SIG-M5 (cell line): Measurements from ENCODE around the gene FXR2.

ENCODE experiments used
- DNase-seq: peaks from one replicate; lab custom pipeline; 2025; lab: John Stamatoyannopoulos, UW

FXR2 gene

DNA sequence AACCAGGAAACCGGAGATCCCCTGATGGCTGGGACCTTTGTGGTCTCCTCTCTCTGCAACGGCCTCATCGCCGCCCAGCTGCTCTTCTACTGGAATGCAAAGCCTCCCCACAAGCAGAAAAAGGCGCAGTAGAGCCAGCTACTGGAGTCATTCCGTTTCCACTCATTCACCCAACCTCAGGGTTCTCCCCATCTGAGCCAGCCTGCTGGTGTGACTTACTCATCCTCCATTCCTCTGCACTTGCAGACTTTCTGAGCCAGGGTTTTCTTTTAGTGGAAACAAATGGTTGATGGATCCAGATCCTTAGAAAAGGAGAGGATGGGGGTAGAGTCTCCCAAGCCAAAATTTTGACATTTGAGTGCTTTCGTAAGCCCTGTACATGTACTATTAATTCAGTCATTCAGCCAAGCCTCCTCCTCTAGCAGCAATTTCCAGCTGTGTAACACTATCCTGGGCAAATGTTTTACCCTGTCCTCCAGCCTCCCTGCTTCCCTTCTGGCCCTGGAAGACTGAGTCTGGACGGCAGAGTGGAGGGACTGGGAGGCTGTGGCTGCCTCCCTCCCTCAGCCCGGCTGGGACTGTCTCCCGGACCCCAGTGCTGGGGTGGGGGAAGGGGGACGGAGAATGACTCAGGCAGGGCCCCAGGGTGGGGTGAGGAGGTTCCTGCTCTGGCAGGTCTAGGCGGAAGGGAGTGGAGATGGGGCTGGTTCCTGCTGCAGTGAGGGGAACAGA lies 27.1 kb downstream of the FXR2 start:
- peak; percentile 51 for DNase-seq

DNA sequence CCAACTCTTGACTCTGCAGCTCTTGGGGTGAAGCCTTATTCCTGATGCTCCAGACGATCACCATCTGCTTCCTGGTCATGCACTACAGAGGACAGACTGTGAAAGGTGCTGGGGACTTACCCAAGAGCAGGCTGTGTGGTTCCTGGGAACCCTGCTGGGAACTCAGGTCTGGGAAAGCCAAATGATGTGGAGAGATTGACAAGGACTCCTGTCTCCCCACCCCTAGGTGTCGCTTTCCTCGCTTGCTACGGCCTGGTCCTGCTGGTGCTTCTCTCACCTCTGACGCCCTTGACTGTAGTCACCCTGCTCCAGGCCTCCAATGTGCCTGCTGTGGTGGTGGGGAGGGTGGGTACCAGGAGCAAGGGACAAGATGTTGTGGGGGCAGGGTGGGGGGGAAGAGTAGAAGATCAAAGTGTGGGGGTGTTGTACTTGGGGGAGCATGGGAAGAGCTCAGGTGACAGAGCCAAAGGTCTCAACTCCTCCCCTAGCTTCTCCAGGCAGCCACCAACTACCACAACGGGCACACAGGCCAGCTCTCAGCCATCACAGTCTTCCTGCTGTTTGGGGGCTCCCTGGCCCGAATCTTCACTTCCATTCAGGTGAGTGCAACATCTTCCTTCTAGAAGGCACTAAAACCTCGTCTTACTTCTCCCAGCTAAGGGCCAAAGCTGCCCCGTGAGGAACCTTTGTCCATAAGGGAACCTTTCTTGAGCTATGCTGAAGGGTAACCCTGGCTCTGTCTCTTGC lies 27.9 kb downstream of the FXR2 start:
- DNase-seq = no peak

DNA sequence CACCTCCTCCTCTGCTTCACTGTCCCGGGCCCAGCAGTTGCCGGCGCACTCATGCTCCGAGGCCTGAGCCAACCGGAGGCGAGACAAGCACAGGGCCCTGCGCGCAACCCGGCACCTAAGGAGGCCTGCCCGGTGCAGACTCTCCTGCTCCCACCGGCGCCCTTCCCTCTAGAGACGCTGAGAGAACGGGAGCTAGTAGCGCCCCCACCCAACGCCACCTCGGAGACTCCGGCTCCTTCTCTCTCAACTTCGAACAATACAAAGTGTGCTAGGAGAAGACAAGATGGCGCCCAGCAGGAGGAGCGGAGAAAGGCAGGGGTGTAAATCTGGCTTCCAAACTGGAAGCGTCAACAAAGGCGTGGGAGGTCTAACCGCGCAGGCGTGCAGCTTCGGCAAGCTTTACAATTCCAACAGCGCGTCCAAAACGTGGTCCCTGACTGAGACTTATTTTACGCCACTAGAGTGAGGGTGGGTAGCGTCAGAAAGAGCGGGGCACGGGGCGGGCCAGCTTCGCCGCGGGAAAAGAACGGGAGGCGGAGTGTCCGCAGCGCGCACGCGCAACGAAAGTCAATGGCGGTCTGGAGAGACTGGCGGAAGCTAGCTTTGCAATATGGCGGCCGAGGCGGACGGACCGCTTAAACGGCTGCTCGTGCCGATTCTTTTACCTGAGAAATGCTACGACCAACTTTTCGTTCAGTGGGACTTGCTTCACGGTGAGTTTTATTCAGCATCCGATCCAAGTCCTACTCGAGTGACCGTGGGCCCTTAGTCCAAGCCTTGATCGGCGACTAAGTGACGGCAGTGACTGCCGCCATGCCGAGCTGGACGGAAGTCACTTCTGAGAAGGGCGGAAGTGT lies 31.2 kb downstream of the FXR2 start, which contains the start of gene MPDU1:
TSS of gene MPDU1 (plus strand) at position 600 of the 857 bp plus-strand sequence. CDS start at position 611, 11 bp downstream.
- peak; percentile 50 for DNase-seq

DNA sequence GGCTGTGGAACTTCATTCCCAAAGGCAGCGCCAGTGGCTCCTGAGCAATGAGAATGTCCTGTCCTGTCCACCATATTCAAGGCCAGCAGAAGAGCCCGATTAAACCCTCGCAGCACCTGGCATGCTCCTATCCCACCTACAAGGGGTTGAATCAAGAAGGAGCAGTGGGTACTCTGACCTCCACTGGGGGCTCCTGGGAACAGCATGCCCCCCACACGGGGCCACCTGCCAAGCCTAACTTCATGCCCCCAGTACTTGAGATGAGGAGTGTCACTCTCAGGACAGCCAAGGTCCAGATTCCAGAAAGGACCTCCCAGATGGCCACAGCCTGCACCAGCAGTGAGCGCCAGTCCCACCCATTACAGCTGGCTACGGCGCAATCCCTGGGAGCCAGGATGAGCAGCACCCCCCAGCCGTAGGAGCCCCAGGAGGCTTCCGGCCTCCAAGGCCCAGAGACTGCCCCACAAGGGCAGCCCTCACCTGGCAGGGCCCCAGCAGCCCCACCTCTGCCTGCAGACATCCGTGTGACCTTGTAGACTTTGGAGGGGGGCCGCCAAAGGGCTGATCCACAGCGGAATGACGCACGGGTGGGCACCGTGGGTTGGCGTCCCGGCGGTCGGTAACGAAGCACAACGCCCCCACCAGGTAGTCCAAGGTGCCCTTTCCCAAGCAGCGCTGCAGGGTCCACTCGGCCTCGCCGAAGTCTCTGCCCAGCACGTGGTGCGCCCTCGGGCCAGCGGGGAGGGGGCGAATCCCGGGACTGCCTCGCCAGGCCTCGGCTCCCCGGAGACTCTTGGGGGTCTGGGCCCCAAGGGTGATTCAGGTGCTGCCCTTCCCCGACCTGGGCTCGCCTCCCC lies 32.1 kb downstream of the FXR2 start:
- DNase-seq = no peak

DNA sequence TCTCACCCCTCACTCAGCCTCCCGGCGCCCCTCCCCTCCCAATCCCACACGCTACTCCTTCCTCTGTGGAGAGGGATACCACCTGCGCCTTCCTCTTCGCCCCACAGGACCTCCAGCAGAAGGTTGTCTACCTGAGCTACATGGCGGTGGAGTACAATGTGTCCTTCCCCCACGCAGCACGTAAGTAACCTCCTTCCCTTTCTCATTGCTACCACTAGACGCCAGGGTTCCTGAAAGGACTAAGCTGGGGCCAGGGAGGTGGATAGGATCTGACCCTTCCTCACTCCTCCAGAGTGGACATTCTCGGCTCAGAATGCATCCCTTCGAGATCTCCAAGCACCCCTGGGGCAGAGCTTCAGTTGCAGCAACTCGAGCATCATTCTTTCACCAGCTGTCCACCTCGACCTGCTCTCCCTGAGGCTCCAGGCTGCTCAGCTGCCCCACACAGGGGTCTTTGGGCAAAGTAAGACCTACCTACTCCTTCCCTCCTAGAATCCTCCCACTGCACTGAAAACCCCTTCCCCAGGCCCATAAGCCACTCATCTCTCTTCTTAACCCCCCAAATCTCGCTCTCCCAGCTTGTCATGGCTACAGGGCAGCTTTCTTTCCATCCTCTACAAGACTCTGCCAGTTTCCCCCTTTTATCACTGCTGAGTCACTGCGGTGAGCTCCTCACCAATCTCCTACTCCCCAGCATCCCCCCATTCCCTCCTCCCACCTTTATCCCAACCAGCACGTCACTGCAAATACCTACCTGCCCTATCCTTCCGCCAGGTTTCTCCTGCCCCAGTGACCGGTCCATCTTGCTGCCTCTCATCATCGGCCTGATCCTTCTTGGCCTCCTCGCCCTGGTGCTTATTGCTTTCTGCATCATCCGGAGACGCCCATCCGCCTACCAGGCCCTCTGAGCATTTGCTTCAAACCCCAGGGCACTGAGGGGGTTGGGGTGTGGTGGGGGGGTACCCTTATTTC lies 33.8 kb downstream of the FXR2 start:
- DNase-seq = no peak

DNA sequence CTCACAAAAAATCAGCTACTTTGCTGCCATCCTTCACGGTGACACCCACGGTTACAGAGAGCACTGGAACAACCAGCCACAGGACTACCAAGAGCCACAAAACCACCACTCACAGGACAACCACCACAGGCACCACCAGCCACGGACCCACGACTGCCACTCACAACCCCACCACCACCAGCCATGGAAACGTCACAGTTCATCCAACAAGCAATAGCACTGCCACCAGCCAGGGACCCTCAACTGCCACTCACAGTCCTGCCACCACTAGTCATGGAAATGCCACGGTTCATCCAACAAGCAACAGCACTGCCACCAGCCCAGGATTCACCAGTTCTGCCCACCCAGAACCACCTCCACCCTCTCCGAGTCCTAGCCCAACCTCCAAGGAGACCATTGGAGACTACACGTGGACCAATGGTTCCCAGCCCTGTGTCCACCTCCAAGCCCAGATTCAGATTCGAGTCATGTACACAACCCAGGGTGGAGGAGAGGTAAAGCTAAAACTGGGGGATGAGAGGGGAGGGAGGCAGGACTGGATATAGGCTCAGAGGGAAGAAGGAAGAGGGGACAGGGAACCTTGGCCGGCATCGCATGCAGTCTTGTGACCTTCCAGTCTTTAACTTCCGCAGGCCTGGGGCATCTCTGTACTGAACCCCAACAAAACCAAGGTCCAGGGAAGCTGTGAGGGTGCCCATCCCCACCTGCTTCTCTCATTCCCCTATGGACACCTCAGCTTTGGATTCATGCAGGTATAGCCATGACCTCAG lies 34.7 kb downstream of the FXR2 start:
- no peak for DNase-seq

DNA sequence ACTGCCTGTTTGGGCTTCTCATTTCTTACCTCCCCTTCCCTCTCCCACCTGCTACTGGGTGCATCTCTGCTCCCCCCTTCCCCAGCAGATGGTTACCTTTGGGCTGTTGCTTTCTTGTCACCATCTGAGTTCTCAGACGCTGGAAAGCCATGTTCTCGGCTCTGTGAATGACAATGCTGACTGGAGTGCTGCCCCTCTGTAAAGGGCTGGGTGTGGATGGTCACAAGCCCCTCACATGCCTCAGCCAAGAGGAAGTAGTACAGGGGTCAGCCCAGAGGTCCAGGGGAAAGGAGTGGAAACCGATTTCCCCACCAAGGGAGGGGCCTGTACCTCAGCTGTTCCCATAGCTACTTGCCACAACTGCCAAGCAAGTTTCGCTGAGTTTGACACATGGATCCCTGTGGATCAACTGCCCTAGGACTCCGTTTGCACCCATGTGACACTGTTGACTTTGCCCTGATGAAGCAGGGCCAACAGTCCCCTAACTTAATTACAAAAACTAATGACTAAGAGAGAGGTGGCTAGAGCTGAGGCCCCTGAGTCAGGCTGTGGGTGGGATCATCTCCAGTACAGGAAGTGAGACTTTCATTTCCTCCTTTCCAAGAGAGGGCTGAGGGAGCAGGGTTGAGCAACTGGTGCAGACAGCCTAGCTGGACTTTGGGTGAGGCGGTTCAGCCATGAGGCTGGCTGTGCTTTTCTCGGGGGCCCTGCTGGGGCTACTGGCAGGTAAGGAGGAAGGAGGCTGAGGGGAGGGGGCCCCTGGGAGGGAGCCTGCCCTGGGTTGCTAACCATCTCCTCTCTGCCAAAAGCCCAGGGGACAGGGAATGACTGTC lies 35.5 kb downstream of the FXR2 start, which contains the start of gene CD68:
TSS of gene CD68 (plus strand) at position 638 of the 833 bp plus-strand sequence. CDS start at position 678, 40 bp downstream.
- peak; percentile 96 for DNase-seq

DNA sequence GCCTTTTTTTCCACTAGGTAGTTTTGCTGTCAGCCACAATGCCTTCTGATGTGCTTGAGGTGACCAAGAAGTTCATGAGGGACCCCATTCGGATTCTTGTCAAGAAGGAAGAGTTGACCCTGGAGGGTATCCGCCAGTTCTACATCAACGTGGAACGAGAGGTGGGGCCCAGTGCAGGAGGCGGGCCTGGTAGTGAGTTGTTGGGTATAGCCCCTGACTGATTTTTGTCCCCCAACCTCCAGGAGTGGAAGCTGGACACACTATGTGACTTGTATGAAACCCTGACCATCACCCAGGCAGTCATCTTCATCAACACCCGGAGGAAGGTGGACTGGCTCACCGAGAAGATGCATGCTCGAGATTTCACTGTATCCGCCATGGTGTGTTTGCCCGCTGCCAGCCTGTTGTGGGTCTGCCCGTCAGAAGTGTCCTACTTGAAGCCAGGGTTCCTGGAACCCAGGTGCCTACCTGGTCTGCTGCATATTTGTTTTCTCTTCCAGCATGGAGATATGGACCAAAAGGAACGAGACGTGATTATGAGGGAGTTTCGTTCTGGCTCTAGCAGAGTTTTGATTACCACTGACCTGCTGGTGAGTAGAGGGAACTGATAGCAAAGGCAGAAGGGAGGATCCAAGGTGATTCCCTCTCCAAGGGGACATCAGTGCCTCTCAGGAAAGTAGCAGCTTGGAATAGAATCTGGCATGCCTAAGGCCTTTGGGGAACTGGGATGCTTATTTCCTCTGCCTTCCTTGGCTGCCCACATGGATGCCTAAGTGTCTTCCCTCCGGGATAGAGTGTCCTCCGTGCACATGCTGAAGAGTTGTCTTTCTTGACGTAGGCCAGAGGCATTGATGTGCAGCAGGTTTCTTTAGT lies 37.1 kb downstream of the FXR2 start:
- no peak for DNase-seq

DNA sequence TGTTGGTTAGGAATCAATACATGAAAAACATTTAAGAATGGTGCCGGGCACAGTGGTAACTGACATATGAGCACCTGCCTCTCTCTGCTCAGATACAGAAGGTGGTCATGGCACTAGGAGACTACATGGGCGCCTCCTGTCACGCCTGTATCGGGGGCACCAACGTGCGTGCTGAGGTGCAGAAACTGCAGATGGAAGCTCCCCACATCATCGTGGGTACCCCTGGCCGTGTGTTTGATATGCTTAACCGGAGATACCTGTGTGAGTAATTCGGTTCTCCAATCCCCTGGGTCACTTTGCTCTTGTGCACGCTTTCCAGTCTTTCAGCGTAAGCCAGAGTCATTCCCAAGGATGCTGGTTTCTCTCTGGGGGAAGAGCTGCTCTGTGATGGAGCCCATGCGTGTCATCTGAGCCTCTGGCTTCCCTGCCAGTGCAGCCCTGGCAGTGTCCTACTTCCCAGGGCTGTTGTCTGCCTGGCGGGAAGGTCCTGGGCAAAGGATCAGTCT lies 38.2 kb downstream of the FXR2 start:
- no peak for DNase-seq

DNA sequence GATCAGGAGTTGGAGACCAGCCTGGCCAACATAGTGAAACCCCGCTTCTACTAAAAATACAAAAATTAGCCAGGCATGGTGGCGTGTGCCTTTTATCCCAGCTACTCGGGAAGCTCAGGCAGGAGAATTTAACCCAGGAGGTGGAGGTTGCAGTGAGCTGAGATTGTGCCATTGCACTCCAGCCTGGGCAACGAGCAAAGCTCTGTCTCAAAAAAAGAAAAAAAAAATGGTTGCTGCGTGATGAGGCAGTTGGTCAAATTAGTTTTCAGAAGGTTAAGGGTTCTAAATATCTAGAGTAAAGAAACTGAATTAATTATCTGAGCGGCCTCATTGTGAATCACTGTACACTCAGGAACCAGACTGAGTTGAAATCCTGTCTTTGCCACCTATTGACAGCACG lies 38.7 kb downstream of the FXR2 start:
- no peak for DNase-seq

DNA sequence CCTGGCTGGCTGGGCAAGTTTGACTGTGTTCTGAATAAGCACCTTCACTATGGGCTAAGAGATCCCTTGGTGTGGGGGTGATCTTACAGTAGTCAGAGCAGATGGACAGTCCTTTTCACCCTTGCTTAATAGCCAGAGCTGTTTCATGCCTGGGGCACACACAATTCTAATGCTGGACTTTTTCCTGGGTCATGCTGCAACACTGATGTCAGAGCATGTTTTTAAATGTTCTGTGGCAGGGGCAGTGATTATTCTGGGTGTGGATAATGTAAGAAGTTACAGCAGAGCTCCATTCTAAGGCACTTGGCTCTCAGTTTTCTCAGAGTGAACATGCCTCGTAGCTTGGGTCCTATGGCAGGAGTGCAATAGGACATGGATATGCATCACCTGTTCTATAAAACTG lies 39.2 kb downstream of the FXR2 start:
- no peak for DNase-seq

DNA sequence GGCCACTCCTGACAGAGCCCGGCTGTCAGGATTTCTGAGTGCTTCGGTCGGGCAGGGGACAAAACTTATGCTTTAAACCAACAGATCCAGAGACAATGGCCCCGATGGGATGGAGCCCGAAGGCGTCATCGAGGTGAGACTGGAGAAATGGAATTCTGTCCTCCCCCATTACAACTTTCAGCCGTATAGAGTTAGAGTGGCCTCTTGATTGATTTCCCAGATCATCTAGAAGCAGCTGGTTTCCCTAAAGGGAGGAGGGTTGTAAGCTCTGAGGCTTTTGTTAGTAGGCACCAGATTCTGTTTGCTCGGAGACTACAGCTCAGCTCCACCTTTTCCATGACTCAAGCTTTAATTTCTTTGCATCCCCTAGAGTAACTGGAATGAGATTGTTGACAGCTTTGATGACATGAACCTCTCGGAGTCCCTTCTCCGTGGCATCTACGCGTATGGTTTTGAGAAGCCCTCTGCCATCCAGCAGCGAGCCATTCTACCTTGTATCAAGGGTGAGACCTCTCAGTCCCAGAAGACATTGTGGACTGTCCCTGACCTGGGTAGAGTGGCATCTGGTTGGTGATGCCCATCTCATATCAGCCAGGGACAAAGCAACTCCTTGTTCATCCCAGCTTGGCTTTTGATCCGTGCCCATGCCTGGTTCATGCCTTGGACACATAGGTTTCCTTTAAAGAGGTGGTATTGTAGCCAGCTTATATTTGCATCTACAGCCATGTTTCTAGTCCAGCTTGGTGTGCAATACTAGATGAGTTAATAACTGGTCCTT lies 40.3 kb downstream of the FXR2 start:
- DNase-seq = no peak

DNA sequence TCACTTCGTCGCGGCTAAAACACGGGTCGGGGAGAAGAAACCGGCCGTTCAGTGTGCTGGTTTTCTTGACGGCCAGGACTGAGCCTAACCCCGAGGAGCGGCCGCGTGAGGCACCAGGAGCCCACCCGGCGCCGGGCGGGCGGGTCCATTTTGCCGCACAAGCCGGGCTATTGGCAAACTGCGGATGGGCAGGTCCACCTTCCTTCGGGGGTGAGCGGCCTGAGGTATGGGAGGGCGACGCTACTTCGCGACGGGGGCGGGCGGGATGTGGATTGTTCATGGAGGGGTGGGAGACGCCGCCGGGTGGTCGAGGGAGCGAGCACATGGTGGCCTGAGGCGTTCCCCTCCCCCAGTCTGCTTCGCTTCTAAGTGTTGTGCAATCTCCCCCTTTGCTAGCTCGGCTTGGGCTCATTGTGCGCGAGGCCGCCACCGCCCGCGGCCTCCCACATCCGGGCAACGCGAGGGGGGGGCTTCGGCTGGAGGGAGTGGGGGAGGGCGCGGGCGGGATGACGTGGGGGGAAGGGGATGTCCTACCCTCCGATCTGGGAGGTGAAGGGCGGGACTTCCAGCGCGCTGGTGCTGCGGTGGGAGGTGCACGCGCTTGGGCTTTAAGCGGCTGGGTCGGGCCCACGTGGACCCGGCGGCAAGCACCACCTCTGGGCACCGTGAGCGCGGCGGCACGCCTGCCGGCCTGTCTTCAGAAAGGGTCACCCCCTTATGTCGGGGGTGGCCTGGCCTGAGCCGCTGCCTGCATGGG lies 41.2 kb downstream of the FXR2 start:
- peak; percentile 68 for DNase-seq

DNA sequence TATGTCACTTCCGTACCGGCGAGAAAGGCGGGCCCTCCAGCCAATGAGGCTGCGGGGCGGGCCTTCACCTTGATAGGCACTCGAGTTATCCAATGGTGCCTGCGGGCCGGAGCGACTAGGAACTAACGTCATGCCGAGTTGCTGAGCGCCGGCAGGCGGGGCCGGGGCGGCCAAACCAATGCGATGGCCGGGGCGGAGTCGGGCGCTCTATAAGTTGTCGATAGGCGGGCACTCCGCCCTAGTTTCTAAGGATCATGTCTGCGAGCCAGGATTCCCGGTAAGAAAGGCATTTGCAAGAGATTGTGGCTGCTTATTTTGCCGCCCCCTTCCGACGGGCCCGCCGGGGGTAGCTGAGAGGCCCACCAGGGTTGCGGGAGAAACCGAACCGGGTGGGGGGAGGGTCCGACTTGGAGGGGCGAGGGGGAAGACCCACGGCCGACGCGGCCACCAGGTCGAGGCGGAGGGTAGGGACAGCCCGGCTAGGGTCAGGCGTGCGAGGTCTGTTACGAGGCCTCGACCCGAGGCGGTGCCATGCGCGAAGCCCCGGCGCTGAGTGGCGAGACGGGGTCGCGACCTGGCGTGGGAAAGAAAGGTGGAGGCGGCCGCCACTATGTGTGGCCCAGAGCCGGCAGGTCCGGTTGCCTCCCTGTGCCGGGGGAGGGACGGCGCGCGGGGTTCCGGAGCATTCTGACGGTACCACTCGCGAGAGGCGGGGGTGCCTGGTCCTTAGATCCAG lies 41.9 kb downstream of the FXR2 start:
- peak; percentile 87 for DNase-seq

DNA sequence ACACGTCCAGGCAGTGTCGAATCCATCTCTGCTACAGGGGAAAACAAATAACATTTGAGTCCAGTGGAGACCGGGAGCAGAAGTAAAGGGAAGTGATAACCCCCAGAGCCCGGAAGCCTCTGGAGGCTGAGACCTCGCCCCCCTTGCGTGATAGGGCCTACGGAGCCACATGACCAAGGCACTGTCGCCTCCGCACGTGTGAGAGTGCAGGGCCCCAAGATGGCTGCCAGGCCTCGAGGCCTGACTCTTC lies 42.4 kb downstream of the FXR2 start:
- no peak for DNase-seq
